RWPE2 (cell line): Measurements from ENCODE around the gene CILP.

Experiments
- ATAC-seq: fragments of 200-7000 bp; cut with Tn5 transposase; 3 replicates; pipeline ENCODE4 v1.9.1; 2021; ENCODE audit warnings: low read depth
- DNase-seq: peaks from one replicate; pipeline ENCODE4 v3.0.0-alpha.2; 2020; ENCODE audit warnings: low spot score
- H3K27ac ChIP-seq: fragments of 450-650 bp; 2 replicates; pipeline ENCODE4 v1.5.1; 2017; ENCODE audit warnings: mild to moderate bottlenecking; ENCODE audit not compliant: poor library complexity, severe bottlenecking
- H3K27me3 ChIP-seq: fragments of 250-450 bp; sonication (Bioruptor Pico); 2 replicates; pipeline ENCODE4 v1.5.1; 2021; ENCODE audit warnings: mild to moderate bottlenecking, moderate library complexity; ENCODE audit not compliant: insufficient read depth, poor library complexity, severe bottlenecking
- H3K36me3 ChIP-seq: fragments of 250-450 bp; sonication (Bioruptor Pico); 2 replicates; pipeline ENCODE4 v1.5.1; 2020; ENCODE audit warnings: low read depth, mild to moderate bottlenecking, moderate library complexity
- H3K4me1 ChIP-seq: fragments of 250-450 bp; sonication (Bioruptor Pico); 2 replicates; pipeline ENCODE4 v1.5.1; 2021; ENCODE audit warnings: mild to moderate bottlenecking, moderate library complexity; ENCODE audit not compliant: insufficient read depth, poor library complexity, severe bottlenecking
- H3K4me3 ChIP-seq: fragments of 250-450 bp; sonication (Bioruptor Pico); 2 replicates; pipeline ENCODE4 v1.5.1; 2021; ENCODE audit warnings: mild to moderate bottlenecking, moderate library complexity; ENCODE audit not compliant: severe bottlenecking
- H3K9me3 ChIP-seq: fragments of 250-450 bp; sonication (Bioruptor Pico); 2 replicates; pipeline ENCODE4 v1.5.1; 2021; ENCODE audit warnings: mild to moderate bottlenecking, moderate library complexity; ENCODE audit not compliant: severe bottlenecking
- TF ChIP-seq, protein P1 (sequence below): fragments of 450-650 bp; IDR thresholded peaks from one replicate; pipeline ENCODE4 v1.5.1; 2017; ENCODE audit warnings: mild to moderate bottlenecking, moderate library complexity; ENCODE audit not compliant: poor library complexity, severe bottlenecking

The CILP gene

DNA sequence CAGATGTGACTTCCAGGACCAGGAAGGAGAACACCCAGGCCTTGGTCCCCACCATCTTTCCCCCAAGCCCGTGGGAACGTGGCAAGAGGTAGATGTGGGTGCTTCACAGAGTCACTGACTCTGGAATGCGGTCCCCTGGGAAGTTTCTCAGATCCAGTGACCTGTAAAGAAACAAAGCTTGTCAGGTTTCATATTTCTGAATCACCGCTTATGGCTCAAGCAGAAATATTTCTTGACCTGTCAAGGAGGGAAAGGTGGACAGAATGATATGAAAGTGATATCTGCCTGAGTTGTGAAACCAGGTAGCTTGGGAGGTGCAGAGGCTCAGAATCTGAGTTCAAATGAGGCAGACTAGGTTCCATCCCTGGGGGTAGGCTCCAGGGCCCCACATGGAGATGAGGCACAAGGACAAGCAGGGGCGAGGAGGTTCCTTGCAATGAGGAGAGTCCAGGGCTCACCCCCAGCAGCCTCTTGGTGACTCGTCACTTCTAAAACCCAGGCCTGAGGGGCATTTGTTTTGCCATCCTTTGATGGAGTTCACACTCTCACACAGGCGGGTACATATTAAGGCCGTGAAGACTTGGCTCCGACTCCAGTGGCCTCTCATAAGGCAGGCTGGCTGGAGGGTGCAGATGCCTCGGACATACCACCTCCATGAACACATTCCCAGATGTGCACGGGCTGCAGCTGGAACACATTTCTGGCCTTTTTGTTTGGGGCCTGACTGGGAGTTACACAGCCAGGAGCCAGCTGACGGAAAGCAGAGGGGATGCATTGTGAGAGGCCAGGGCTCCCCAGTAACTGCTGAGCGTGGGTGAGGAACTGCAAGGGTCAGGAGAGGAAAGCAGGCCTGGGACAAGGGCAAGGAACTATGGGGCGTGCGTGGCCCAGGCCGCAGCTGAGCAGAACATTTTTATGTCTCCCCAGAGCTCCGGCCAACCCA lies 1.3 kb downstream of the CILP start:
- H3K9me3 ChIP-seq, result no peaks in the 10 kb centered on the region
- H3K27me3 ChIP-seq, result no peaks in the 10 kb centered on the region
- TF ChIP-seq, protein P1, sequence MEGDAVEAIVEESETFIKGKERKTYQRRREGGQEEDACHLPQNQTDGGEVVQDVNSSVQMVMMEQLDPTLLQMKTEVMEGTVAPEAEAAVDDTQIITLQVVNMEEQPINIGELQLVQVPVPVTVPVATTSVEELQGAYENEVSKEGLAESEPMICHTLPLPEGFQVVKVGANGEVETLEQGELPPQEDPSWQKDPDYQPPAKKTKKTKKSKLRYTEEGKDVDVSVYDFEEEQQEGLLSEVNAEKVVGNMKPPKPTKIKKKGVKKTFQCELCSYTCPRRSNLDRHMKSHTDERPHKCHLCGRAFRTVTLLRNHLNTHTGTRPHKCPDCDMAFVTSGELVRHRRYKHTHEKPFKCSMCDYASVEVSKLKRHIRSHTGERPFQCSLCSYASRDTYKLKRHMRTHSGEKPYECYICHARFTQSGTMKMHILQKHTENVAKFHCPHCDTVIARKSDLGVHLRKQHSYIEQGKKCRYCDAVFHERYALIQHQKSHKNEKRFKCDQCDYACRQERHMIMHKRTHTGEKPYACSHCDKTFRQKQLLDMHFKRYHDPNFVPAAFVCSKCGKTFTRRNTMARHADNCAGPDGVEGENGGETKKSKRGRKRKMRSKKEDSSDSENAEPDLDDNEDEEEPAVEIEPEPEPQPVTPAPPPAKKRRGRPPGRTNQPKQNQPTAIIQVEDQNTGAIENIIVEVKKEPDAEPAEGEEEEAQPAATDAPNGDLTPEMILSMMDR, result no peak
- no peaks in the 10 kb centered on the region for H3K4me1 ChIP-seq
- DNase-seq (no peak), ATAC-seq (no peak)
- no peak overlapping the region for H3K27ac ChIP-seq
- H3K36me3 ChIP-seq, result no peaks in the 10 kb centered on the region
- no peak overlapping the region for H3K4me3 ChIP-seq

DNA sequence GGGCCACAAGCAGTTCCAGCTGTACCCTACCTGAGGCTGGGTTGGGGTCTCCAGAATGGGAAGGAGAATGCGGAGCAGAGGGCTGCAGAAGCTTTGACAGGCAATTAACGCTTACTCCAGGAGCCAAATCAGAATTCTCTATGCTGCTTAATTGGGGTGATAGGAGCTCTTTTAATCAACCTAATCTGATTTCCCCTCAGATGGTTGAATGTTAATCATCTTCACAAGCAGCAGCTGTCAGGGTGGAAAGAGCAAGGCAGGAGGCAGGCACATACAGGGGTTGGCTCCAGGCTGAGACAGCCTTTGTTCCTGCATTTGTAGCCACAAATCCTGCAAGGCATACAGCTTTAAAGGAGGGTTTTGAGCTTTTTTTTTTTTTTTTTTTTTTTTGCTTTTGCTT lies 2.6 kb downstream of the CILP start:
- Histone ChIP-seq H3K27ac (no peak overlapping the region), H3K4me1 (no peaks in the 10 kb centered on the region), H3K36me3 (no peaks in the 10 kb centered on the region), H3K4me3 (no peak overlapping the region), H3K9me3 (no peaks in the 10 kb centered on the region), H3K27me3 (no peaks in the 10 kb centered on the region)
- DNase-seq (peak; percentile 24), ATAC-seq (no peak)
- TF ChIP-seq, protein P1, result no peak

DNA sequence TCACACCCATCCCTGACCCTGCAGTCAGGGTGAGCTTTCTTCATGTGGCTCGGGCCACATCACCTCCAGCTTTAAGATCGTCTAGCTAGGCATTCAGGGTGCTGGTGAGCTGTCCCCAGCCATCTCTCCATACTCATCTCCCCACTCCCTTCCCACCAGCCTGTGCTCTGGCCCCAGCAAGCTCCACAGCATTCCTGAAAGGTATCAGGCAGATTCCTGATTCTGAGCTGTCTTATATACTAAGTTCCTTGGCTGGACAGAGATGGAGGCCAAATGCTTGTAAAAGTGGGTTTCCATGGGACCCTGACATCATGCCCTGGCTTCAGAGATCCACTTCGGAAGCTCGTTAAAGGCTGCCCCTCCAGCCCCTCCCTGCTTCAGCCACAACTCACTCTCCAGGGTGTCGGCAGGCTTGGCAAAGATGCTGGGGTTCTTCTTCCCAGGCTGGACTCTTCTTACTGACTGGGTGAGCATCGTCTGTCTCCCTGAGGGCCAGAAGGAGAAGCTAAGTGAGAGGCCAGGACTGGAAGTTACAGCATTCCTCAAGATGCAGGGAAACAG lies 3.9 kb downstream of the CILP start:
- ATAC-seq, result no peak
- TF ChIP-seq, protein P1, result no peak
- no peak overlapping the region for H3K4me3 ChIP-seq
- H3K36me3 ChIP-seq, result no peaks in the 10 kb centered on the region
- H3K27me3 ChIP-seq, result no peaks in the 10 kb centered on the region
- no peak for DNase-seq
- no peaks in the 10 kb centered on the region for H3K9me3 ChIP-seq
- no peak overlapping the region for H3K27ac ChIP-seq
- no peaks in the 10 kb centered on the region for H3K4me1 ChIP-seq

DNA sequence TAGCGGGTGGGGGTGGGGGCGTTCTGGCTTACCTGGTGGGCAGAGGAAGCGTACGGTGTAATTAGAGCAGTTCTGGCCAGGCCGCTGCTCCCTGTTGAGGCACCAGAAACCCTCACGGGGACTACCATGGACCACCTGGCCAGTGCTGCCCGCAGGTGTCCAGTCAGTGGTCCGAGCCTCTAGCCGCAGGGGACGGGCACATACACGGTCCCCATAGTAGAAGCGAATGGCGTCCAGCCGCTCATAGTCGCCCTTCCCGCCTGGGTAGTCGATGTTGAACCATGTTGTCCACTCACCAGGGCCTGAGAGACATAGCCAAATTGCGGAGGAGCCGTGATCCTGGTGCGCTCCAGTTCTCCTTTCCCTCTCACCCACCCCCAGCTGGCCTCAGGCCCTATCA lies 4.5 kb downstream of the CILP start:
- Histone ChIP-seq H3K4me1 (no peaks in the 10 kb centered on the region), H3K27me3 (no peaks in the 10 kb centered on the region), H3K9me3 (no peaks in the 10 kb centered on the region), H3K4me3 (no peak overlapping the region), H3K27ac (no peak overlapping the region), H3K36me3 (no peaks in the 10 kb centered on the region)
- DNase-seq, result no peak
- TF ChIP-seq, protein P1, result no peak
- no peak for ATAC-seq
